ENCODE data around the gene POLD3. TPM values are rescaled to one million over a fixed set of nuclear protein-coding genes. Genes with fewer than 3 reads are reported as not detected.

Gene POLD3
- polyA plus RNA-seq, 2 of the 4 experiments (the other 2 are of a cell fraction), result 20.7 to 36.3 TPM

DNA sequence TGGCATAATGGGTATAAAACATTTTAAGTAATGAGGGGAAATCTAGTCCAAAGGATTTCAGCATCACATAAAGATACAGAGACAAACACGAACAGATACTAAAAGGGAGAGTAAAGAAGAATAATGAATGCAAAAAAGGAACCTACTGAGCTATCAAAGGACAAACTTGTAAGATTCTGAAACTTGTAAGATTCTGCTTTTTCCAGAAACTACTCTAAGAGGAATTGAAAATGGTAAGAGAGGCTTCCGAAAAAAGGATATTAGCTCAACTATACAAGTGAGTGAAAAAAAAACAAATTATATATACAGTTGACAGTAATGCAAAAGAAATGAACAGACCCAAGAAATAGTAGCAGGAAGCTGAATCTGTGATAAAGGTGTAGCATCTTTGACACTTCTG, 37.7 kb downstream of the POLD3 start:
- H3K4me1 ChIP-seq, result peaks cover 31% of the 10 kb centered on the region
- CTCF ChIA-PET, result interaction anchor here (1.1 kb wide), 1 partner anchor 65 kb away, joined by 3 read pairs; no protein-coding TSS in a partner anchor
- H3K4me3 ChIP-seq, result no peak overlapping the region
- DNase-seq (ENCODE audit: low read depth in 1 of 2, low spot score in 1 of 2) (no peak), FAIRE-seq (no peak), ATAC-seq (no peak)
- H3K27ac ChIP-seq, result no peak overlapping the region
- WGBS (ENCODE audit: missing lambda C conversion rate), result 66% methylated on average over 2 of the region's 2 CpGs
- POLR2A ChIA-PET, result no interaction called here
- TF ChIP-seq, protein P1, sequence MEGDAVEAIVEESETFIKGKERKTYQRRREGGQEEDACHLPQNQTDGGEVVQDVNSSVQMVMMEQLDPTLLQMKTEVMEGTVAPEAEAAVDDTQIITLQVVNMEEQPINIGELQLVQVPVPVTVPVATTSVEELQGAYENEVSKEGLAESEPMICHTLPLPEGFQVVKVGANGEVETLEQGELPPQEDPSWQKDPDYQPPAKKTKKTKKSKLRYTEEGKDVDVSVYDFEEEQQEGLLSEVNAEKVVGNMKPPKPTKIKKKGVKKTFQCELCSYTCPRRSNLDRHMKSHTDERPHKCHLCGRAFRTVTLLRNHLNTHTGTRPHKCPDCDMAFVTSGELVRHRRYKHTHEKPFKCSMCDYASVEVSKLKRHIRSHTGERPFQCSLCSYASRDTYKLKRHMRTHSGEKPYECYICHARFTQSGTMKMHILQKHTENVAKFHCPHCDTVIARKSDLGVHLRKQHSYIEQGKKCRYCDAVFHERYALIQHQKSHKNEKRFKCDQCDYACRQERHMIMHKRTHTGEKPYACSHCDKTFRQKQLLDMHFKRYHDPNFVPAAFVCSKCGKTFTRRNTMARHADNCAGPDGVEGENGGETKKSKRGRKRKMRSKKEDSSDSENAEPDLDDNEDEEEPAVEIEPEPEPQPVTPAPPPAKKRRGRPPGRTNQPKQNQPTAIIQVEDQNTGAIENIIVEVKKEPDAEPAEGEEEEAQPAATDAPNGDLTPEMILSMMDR (IDR thresholded peaks at IDR 0.05), result no peak
- TF ChIP-seq ESRRA (IDR thresholded peaks at IDR 0.05; ENCODE audit: borderline replicate concordance, low read length), result no peak
- no peak overlapping the region for H3K4me2 ChIP-seq
- H3K9me3 ChIP-seq, result no peaks in the 10 kb centered on the region

DNA sequence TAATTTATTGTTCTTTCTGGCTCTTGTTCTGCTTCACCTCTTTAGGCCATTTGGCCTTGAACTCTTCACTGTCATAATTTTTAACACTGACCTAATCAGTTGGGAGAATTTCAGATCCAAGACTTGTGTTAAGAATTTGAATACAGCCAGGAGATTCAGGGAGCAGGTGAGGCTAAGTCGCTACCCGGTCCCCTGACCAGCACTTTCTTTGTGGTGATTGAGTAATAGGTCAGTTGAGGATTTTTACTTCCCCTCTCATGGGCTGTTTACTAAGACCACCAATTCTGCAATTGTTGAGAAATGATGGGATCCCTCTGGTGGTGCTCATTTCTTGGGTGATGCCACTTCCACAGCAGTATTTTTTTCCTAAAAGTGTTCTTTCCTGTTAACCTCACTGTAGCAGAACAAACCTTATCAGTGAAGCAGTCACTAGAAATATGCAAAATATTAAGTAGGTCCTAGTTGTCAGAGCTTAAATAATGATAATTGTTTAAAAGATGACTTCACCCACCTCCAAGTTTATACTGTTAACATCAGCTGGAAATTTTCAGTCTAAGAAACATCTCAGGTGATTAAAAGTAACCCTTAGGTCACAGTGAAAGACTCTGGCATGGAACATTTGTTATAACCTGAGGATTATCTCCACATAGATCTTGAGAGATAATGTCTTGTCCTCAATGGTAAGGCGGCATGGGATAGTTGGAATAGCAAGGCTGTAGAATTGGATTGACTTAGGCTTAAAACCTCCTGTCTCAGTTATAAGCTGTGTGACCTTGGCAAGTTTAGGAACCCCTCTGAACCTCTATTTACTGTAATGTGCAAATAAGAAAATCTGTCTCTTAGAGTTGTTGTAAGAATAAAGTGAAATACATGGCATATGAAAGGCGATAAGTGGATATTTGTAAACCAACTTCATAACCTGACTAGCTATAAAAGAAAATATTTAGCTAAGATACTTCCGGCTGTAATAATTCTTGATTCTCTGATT, 41.3 kb downstream of the POLD3 start:
- FAIRE-seq (no peak), DNase-seq (ENCODE audit: low read depth in 1 of 2, low spot score in 1 of 2) (no peak), ATAC-seq (no peak)
- peak overlapping the region; percentile 50 for H3K4me2 ChIP-seq
- no peaks in the 10 kb centered on the region for H3K9me3 ChIP-seq
- peaks cover 52% of the 10 kb centered on the region for H3K4me1 ChIP-seq
- ChIA-PET POLR2A (interaction anchor here (0.7 kb wide), 1 partner anchor 92 kb away, joined by 3 read pairs; no protein-coding TSS in a partner anchor), CTCF (interaction anchor here (0.6 to 11.9 kb wide), 20 partner anchors 9 to 401 kb away, joined by 3 to 122 read pairs (median 5); partner anchors contain the start of gene CHRDL2)
- H3K4me3 ChIP-seq, result no peak overlapping the region
- peak; percentile 19 for TF ChIP-seq ZFP36 (IDR thresholded peaks at IDR 0.05; ENCODE audit: borderline replicate concordance, partially characterized antibody)
- no peak for TF ChIP-seq RFX5 (IDR thresholded peaks at IDR 0.05)
- WGBS (ENCODE audit: missing lambda C conversion rate), result 93% methylated on average over 5 of the region's 5 CpGs
- H3K27ac ChIP-seq, result peak overlapping the region; percentile 61 to 63

DNA sequence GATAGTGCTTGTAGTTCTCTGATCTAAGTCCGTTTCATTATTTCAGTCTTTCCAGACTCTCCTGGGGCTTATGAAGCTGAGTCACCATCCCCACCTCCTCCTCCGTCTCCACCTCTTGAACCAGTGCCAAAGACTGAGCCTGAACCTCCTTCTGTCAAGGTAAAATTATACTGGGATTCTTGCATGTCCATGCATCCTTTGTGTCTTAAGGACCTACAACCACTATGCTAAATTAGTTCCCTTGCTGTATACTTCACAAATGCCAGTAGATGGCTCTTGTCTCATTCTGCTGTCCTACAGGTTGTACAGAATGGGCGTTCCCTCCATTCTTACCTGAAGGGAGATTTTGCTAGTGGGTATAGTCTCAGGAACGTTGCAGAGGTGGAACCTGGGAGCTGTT, 42.2 kb downstream of the POLD3 start:
- 33% methylated on average over 4 of the region's 4 CpGs for WGBS (ENCODE audit: missing lambda C conversion rate)
- DNase-seq (ENCODE audit: low read depth in 1 of 2, low spot score in 1 of 2), result peak; percentile 33 to 80
- CTCF ChIA-PET, result interaction anchor here (0.6 to 11.9 kb wide), 25 partner anchors 9 to 110 kb away, joined by 3 to 122 read pairs (median 4); partner anchors contain the start of gene CHRDL2

DNA sequence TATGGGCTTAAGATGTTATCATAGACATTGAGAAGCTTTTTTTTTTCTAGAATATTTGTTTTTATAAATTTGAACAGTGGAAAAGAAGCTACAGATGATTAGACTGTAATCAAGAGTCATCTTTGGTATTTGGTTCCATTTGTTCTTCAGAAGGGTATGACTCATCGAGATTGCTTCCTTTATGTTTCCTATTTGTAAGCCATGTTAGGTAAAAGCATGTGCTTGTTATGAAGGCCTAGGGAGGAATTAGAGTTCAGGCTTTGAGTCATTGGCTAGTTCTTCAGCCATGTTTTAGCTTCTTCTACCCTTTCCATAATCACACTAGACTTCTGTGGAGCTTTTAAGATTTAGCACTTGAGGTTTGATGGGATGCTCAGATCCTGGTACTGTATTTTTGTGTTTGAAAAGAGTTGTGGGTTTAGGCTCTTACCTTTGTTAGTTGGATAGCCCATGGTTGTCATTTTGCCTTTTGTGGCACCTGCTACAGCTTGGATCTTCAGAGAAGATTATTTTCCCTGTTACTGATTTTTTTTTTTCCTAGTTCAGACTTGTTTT, 44.3 kb downstream of the POLD3 start:
- ATAC-seq (no peak), DNase-seq (ENCODE audit: low read depth in 1 of 2, low spot score in 1 of 2) (peak; percentile 7 to 46), FAIRE-seq (peak; percentile 36)
- 53% methylated on average over 1 of the region's 1 CpG for WGBS (ENCODE audit: missing lambda C conversion rate)
- H3K9me3 ChIP-seq, result no peaks in the 10 kb centered on the region
- H3K4me3 ChIP-seq, result no peak overlapping the region
- ChIA-PET POLR2A (no interaction called here), CTCF (interaction anchor here (0.6 to 11.9 kb wide), 6 partner anchors 21 to 1330 kb away, joined by 3 to 122 read pairs (median 15); no protein-coding TSS in a partner anchor)
- H3K27ac ChIP-seq, result peak overlapping the region; percentile 44 to 66
- TF ChIP-seq FOSL2 (IDR thresholded peaks at IDR 0.05) (0 out of 2 replicates have a peak, but pooled peaks have one; percentile 15), FOSL2 (CRISPR knock-in tag; IDR thresholded peaks at IDR 0.05) (peak; percentile 91)
- TF ChIP-seq, protein P2, sequence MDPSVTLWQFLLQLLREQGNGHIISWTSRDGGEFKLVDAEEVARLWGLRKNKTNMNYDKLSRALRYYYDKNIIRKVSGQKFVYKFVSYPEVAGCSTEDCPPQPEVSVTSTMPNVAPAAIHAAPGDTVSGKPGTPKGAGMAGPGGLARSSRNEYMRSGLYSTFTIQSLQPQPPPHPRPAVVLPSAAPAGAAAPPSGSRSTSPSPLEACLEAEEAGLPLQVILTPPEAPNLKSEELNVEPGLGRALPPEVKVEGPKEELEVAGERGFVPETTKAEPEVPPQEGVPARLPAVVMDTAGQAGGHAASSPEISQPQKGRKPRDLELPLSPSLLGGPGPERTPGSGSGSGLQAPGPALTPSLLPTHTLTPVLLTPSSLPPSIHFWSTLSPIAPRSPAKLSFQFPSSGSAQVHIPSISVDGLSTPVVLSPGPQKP (IDR thresholded peaks at IDR 0.05; ENCODE audit: low read depth, low read length), result no peak
- TF ChIP-seq, protein P3, sequence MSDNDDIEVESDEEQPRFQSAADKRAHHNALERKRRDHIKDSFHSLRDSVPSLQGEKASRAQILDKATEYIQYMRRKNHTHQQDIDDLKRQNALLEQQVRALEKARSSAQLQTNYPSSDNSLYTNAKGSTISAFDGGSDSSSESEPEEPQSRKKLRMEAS (IDR thresholded peaks at IDR 0.05), result 0 out of 2 replicates have a peak, but pooled peaks have one; percentile 35
- H3K4me1 ChIP-seq, result peaks cover 50% of the 10 kb centered on the region
- peak overlapping the region; percentile 33; the same call in 1 of the 3 replicates for H3K4me2 ChIP-seq

More for the DNA sequence above, 42.2 kb downstream of the POLD3 start:
- Histone ChIP-seq H3K9me3 (no peaks in the 10 kb centered on the region), H3K4me3 (no peak overlapping the region), H3K27ac (peak overlapping the region; percentile 61 to 63), H3K4me1 (peaks cover 52% of the 10 kb centered on the region), H3K4me2 (peak overlapping the region; percentile 50)
- TF ChIP-seq MYC (IDR thresholded peaks at IDR 0.05; ENCODE audit: borderline replicate concordance, low read length), result no peak
- no peak for TF ChIP-seq NR3C1 (IDR thresholded peaks at IDR 0.05)
- TF ChIP-seq RAD21 (conservative IDR thresholded peaks at IDR 0.05 in 1 of 2, IDR thresholded peaks at IDR 0.05 in 1 of 2), result peak; percentile 69
- TF ChIP-seq POLR2AphosphoS2 (conservative IDR thresholded peaks at IDR 0.05; ENCODE audit: low read length), result no peak
- no peak for TF ChIP-seq HOXB5 (CRISPR knock-in tag; IDR thresholded peaks at IDR 0.05)
- peak; percentile 62 for TF ChIP-seq SMC3 (IDR thresholded peaks at IDR 0.05)
- TF ChIP-seq, protein P1 (IDR thresholded peaks at IDR 0.05), result peak; percentile 61
- no peak for TF ChIP-seq TP53 (CRISPR knock-in tag; IDR thresholded peaks at IDR 0.05)
- no peak for TF ChIP-seq MAFK (IDR thresholded peaks at IDR 0.05; ENCODE audit: partially characterized antibody)
- TF ChIP-seq FOSL2 (IDR thresholded peaks at IDR 0.05), result no peak
- TF ChIP-seq FOSL2 (CRISPR knock-in tag; IDR thresholded peaks at IDR 0.05), result peak; percentile 40
- TF ChIP-seq HOXA7 (CRISPR knock-in tag; IDR thresholded peaks at IDR 0.05), result no peak
- peak; percentile 86 for FAIRE-seq
- POLR2A ChIA-PET, result interaction anchor here (0.8 kb wide), 1 partner anchor 105 kb away, joined by 4 read pairs; no protein-coding TSS in a partner anchor
- ATAC-seq, result peak; percentile 93 to 94

Measured in A549 (cell line).